ENCODE measurements around the gene RCC2.

RCC2 gene

DNA sequence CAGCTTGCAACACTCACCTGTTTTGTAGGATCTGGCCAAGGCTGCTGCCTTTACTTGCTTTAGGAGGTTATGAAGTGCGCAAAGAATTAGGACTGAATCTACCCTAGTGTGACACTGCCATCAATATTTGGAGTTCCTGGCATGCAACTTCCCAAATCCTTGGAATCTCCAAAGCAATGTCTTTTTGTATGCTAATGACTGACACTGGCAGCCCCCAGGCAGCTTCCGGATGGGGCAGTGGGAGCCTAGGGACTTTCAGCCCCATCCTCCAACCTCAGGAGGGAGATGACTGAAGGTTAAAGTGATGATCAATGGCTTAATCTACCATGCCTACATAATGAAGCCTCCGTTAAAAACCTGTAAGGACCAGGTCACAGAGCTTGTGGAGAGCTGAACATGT is 5.5 kb downstream of the RCC2 start:
- H3K4me3 ChIP-seq (ENCODE audit: low read depth, low read length) = no peak overlapping the region
- DNase-seq (ENCODE audit: low read depth, low spot score) = no peak
- ChIA-PET CTCF (interaction anchor here (1.5 to 2.9 kb wide), 3 partner anchors 17 to 309 kb away, joined by 3 to 8 read pairs (median 5); no protein-coding TSS in a partner anchor), POLR2A (no interaction called here)
- TF ChIP-seq, protein P1, sequence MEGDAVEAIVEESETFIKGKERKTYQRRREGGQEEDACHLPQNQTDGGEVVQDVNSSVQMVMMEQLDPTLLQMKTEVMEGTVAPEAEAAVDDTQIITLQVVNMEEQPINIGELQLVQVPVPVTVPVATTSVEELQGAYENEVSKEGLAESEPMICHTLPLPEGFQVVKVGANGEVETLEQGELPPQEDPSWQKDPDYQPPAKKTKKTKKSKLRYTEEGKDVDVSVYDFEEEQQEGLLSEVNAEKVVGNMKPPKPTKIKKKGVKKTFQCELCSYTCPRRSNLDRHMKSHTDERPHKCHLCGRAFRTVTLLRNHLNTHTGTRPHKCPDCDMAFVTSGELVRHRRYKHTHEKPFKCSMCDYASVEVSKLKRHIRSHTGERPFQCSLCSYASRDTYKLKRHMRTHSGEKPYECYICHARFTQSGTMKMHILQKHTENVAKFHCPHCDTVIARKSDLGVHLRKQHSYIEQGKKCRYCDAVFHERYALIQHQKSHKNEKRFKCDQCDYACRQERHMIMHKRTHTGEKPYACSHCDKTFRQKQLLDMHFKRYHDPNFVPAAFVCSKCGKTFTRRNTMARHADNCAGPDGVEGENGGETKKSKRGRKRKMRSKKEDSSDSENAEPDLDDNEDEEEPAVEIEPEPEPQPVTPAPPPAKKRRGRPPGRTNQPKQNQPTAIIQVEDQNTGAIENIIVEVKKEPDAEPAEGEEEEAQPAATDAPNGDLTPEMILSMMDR (IDR thresholded peaks at IDR 0.05; ENCODE audit: insufficient read depth, low read length, missing control alignments) = no peak

DNA sequence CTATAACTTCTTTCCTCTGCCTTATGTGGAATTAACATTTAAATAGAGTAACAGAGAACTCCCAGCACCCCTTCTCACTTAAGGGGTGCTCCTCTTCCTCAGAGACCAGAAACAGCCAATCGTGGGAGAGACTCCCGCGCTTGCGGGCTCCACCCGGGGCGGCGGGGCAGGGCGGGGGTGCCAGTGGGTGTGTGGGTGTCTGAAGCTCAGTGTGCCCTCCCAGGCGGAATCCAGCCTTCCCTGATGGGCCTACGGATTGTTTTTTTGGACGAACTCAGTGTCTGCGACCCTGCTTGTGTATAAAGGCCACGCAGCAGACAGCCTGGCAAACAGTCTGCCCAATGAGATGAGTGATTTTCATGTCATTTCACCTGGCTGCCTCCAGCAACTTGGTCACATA is 6.2 kb downstream of the RCC2 start:
- ChIA-PET CTCF (interaction anchor here (0.6 to 2.9 kb wide), 6 partner anchors 16 to 309 kb away, joined by 3 to 8 read pairs (median 3); no protein-coding TSS in a partner anchor), POLR2A (no interaction called here)
- TF ChIP-seq, protein P1 (IDR thresholded peaks at IDR 0.05; ENCODE audit: insufficient read depth, low read length, missing control alignments) = no peak
- no peak for DNase-seq (ENCODE audit: low read depth, low spot score)
- H3K4me3 ChIP-seq (ENCODE audit: low read depth, low read length) = no peak overlapping the region

DNA sequence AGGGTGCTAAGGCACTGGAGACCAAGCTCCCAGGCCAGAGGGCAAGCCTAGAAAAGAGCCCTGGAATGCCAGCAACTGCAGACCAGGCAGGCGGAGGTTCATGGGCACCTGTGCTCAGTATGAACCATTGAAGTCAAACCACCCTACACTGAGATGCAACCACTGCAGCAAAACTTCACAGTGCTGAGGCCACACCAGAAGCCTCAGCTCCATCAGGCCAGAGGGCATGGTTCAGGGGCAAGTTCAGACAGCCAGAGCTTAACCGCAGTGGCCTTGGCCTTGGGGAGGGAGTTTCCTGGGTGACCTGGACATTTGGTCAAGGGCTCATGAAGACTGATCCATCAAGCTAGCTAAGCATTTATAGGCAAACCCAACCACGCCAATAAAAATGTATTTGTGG is 7.1 kb downstream of the RCC2 start:
- TF ChIP-seq, protein P1 (IDR thresholded peaks at IDR 0.05; ENCODE audit: insufficient read depth, low read length, missing control alignments) = no peak
- DNase-seq (ENCODE audit: low read depth, low spot score) = no peak
- ChIA-PET CTCF (interaction anchor here (0.6 to 4.8 kb wide), 5 partner anchors 11 to 116 kb away, joined by 3 to 20 read pairs (median 4); no protein-coding TSS in a partner anchor), POLR2A (no interaction called here)
- H3K4me3 ChIP-seq (ENCODE audit: low read depth, low read length) = no peak overlapping the region

DNA sequence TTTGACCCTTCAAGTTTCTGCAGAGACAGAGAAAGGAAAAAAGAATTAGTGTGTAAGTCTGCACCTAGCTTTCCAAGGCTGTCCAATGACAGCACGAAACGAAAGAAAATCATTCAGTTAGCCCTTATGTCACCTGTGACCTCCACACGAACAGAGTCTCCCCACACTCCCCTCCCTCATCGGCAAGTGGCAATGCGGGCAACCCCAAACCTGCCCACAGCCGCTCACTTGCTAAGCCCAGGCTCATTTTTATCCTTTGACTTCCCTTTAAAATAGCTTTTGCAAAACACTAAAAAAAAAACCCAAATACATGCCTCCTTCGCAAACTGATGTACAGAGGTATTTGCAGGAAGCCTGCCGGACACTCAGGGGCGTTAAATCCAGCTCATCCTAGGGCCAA is 10.3 kb downstream of the RCC2 start:
- ChIA-PET CTCF (interaction anchor here (0.6 to 4.8 kb wide), 6 partner anchors 10 to 23 kb away, joined by 3 to 20 read pairs (median 4); partner anchors contain the start of gene RCC2), POLR2A (no interaction called here)
- DNase-seq (ENCODE audit: low read depth, low spot score) = no peak
- no peak overlapping the region for H3K4me3 ChIP-seq (ENCODE audit: low read depth, low read length)
- TF ChIP-seq, protein P1 (IDR thresholded peaks at IDR 0.05; ENCODE audit: insufficient read depth, low read length, missing control alignments) = no peak

DNA sequence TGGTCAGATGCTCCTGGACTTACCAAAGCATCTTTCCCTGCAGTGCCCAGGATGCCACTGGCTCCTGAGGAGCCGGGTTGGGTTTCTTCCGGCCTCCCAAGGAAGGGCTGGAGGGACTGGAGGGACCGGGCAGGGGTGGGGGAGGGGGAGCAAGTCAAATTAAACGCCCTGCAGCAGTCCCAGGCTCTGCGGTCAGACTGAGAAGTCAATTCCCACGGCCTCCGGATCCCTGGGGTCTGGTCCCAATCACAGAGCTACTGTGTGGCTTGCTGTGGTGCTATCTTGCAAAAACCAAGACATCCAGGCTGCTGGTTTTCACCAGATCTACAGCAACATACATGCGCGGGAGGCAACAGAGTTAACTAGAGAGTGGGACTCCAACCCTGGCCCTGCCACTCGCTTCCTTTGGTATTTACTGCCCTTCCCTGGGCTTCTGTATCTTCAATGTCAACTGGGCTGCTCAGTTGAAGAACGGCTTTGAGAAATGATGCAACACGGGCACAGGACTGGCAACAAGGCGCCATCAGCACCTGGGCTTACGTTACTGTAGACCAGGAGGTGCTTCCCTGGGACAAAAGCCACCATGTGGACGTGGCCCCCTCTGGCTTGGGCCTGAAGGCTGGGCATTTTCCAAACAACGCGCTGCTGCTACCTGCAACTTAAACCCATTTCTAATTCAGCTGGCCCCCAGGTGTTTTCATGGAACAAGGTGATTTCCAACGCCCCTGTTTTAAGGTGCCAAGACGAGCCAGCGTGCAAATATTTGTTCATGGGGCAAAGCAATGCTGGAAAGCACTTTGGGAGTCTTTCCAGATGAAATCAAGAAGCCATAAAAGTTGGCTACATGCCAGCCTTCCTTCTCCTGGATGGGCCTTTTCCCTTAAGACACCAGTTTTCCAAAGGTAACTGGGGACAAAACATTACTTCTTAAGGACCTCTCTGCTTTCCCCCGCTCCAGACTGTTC is 11.5 kb downstream of the RCC2 start:
- no peak overlapping the region for H3K4me3 ChIP-seq (ENCODE audit: low read depth, low read length)
- DNase-seq (ENCODE audit: low read depth, low spot score) = no peak
- ChIA-PET POLR2A (no interaction called here), CTCF (interaction anchor here (1.2 to 4.8 kb wide), 4 partner anchors 9 to 21 kb away, joined by 3 to 20 read pairs (median 4); partner anchors contain the start of gene RCC2)
- TF ChIP-seq, protein P1 (IDR thresholded peaks at IDR 0.05; ENCODE audit: insufficient read depth, low read length, missing control alignments) = no peak
